Transverse colon (tissue), 1 donor: Measurements from ENCODE around the gene TMCO6.

Experiments used
- EP300 ChIP-seq: sonication (generic); formaldehyde crosslinking; IDR thresholded peaks from one replicate; pipeline ENCODE4 v1.6.1; 2017; ENCODE audit warnings: antibody characterized with exemption, low read depth
- POLR2A ChIP-seq: fragments of 450-650 bp; IDR thresholded peaks from one replicate; pipeline ENCODE4 v1.6.1; 2016; ENCODE audit warnings: antibody characterized with exemption, mild to moderate bottlenecking, moderate library complexity

- TF ChIP-seq EP300 = no peak
- no peak for TF ChIP-seq POLR2A
These were observed 11.3 kb upstream of the TMCO6 start for GRCh38 chr5:140627972-140628371.
